Loucy (cell line): ENCODE data around the gene SPATA21.

Source experiments
- CTCF ChIP-seq: fragments of 200-600 bp; sonication (generic); conservative IDR thresholded peaks from 2 replicates; pipeline ENCODE4 v1.5.1; 2014; ENCODE audit warnings: mild to moderate bottlenecking, antibody characterized with exemption, low read length
- EZH2phosphoT487 ChIP-seq: fragments of 200-600 bp; IDR thresholded peaks from 2 replicates; pipeline ENCODE4 v1.6.1; 2018; ENCODE audit warnings: antibody characterized with exemption, mild to moderate bottlenecking, moderate library complexity, borderline replicate concordance

- no peak for TF ChIP-seq CTCF
- no peak for TF ChIP-seq EZH2phosphoT487
Observed at GRCh38 chr1:16442265-16442664, 5.0 kb upstream of the SPATA21 start.
